ENCODE data around the gene NELL2. TPM values are rescaled to one million over a fixed set of nuclear protein-coding genes. Genes with fewer than 3 reads are reported as not detected.

The NELL2 gene
- polyA plus RNA-seq, 3 donors = 0.09 to 0.98 (median 0.39) TPM

- no peak overlapping the region for H3K4me3 ChIP-seq (replicated peaks in 1 of 3; ENCODE audit: low read depth in 2 of 3, low read length in 3 of 3)
- Mint-ChIP-seq H3K27me3 (ENCODE audit: low read depth in 3 of 3) (no peaks in the 10 kb centered on the region), H3K4me3 (no peak overlapping the region), H3K27ac (no peak overlapping the region), H3K4me1 (no peaks in the 10 kb centered on the region), H3K9me3 (peaks cover 0 to 7% (median 3%) of the 10 kb centered on the region in 7 donors), H3K36me3 (no peaks in the 10 kb centered on the region)
- no peak overlapping the region for H3K9ac ChIP-seq (ENCODE audit: insufficient read depth, low read length, poor library complexity, severe bottlenecking)
- DNase-seq = no peak
- no peaks in the 10 kb centered on the region for H3K36me3 ChIP-seq (replicated peaks in 1 of 2; ENCODE audit: control insufficient read depth in 1 of 2, insufficient read depth in 2 of 2, low read length in 2 of 2)
- TF ChIP-seq CTCF (IDR thresholded peaks at IDR 0.05) = no peak
- H3K9me3 ChIP-seq (replicated peaks in 1 of 2; ENCODE audit: control insufficient read depth in 1 of 2, insufficient read depth in 1 of 2, low read length in 2 of 2) = peaks cover 4 to 5% of the 10 kb centered on the region in 2 donors
- no peak overlapping the region for H3K4me2 ChIP-seq (replicated peaks; ENCODE audit: extremely low read depth, low read length, poor library complexity, severe bottlenecking)
- H3K27ac ChIP-seq (ENCODE audit: low read depth in 1 of 2, low read length in 2 of 2) = no peak overlapping the region
- H3K4me1 ChIP-seq (ENCODE audit: control insufficient read depth in 1 of 2, insufficient read depth in 2 of 2, low read length in 2 of 2) = no peaks in the 10 kb centered on the region
- no peaks in the 10 kb centered on the region for H3K27me3 ChIP-seq (ENCODE audit: control insufficient read depth in 2 of 2, insufficient read depth in 2 of 2, low read length in 2 of 2)
- intact Hi-C loops (cut with micrococcal nuclease) = no loop called here
- WGBS (ENCODE audit: insufficient coverage) = no CpG with 5 or more reads among the region's 1 CpG
- H3K79me2 ChIP-seq (ENCODE audit: insufficient read depth, low read length) = no peaks in the 10 kb centered on the region
- no peaks in the 10 kb centered on the region for H4K20me1 ChIP-seq (ENCODE audit: insufficient read depth, low read length)
- H2AFZ ChIP-seq (ENCODE audit: insufficient read depth, low read depth, low read length, poor library complexity, severe bottlenecking) = no peak overlapping the region
Measured at GRCh38 chr12:44581642-44582242, 294.4 kb downstream of the NELL2 start.

GRCh38 chr12:44574586-44574985 is 301.5 kb downstream of the NELL2 start:
- no peaks in the 10 kb centered on the region for H3K27me3 Mint-ChIP-seq (ENCODE audit: low read depth in 3 of 3)
- Histone ChIP-seq H3K27ac (ENCODE audit: low read depth in 1 of 2, low read length in 2 of 2) (no peak overlapping the region), H3K4me1 (ENCODE audit: control insufficient read depth in 1 of 2, insufficient read depth in 2 of 2, low read length in 2 of 2) (no peaks in the 10 kb centered on the region), H3K4me3 (replicated peaks in 1 of 3; ENCODE audit: low read depth in 2 of 3, low read length in 3 of 3) (no peak overlapping the region), H3K36me3 (replicated peaks in 1 of 2; ENCODE audit: control insufficient read depth in 1 of 2, insufficient read depth in 2 of 2, low read length in 2 of 2) (no peaks in the 10 kb centered on the region), H3K9me3 (replicated peaks in 1 of 2; ENCODE audit: control insufficient read depth in 1 of 2, insufficient read depth in 1 of 2, low read length in 2 of 2) (peaks cover 0 to 4% of the 10 kb centered on the region in 2 donors), H3K27me3 (ENCODE audit: control insufficient read depth in 2 of 2, insufficient read depth in 2 of 2, low read length in 2 of 2) (no peaks in the 10 kb centered on the region), H2AFZ (ENCODE audit: insufficient read depth, low read depth, low read length, poor library complexity, severe bottlenecking) (no peak overlapping the region), H3K4me2 (replicated peaks; ENCODE audit: extremely low read depth, low read length, poor library complexity, severe bottlenecking) (no peak overlapping the region), H3K79me2 (ENCODE audit: insufficient read depth, low read length) (no peaks in the 10 kb centered on the region), H3K9ac (ENCODE audit: insufficient read depth, low read length, poor library complexity, severe bottlenecking) (no peak overlapping the region), H4K20me1 (ENCODE audit: insufficient read depth, low read length) (no peaks in the 10 kb centered on the region)
- no peak overlapping the region for H3K4me3 Mint-ChIP-seq
- peaks cover 0 to 4% (median 2%) of the 10 kb centered on the region in 7 donors for H3K9me3 Mint-ChIP-seq
- no peak for TF ChIP-seq CTCF (IDR thresholded peaks at IDR 0.05)
- no peak overlapping the region for H3K27ac Mint-ChIP-seq
- no peak for DNase-seq
- intact Hi-C loops (cut with micrococcal nuclease) = no loop called here
- no peaks in the 10 kb centered on the region for H3K36me3 Mint-ChIP-seq
- no peaks in the 10 kb centered on the region for H3K4me1 Mint-ChIP-seq

Measured in CD14-positive monocyte (primary cell).